ENCODE data around the gene RICTOR.
A peak's percentile ranks its signal among the peaks of the same experiment; 100 is the strongest.

The RICTOR gene

GRCh38 chr5:38916802-38917201, 157.4 kb downstream of the RICTOR start:
- no peak overlapping the region for H4K91ac ChIP-seq (ENCODE audit: low read length)
- H2AFZ ChIP-seq (ENCODE audit: low read depth, low read length), result no peak overlapping the region
- no peak overlapping the region for H3K23ac ChIP-seq (ENCODE audit: low read length in 2 of 2)
- H2BK12ac ChIP-seq (ENCODE audit: low read length in 2 of 2), result no peak overlapping the region
- H2BK15ac ChIP-seq (ENCODE audit: low read depth, poor library complexity, severe bottlenecking), result no peak overlapping the region
- no peak overlapping the region for H4K8ac ChIP-seq (ENCODE audit: low read length)
- H3K4me3 ChIP-seq (ENCODE audit: insufficient read depth in 1 of 2, low read depth in 1 of 2, low read length in 2 of 2), result no peak overlapping the region
- no peak for DNase-seq
- H3K27me3 ChIP-seq (ENCODE audit: control insufficient read depth in 1 of 2, insufficient read depth in 1 of 2, low read length in 2 of 2), result no peaks in the 10 kb centered on the region
- H2AK5ac ChIP-seq (ENCODE audit: low read length, severe bottlenecking), result no peak overlapping the region
- H2BK5ac ChIP-seq (ENCODE audit: low read depth, low read length, poor library complexity, severe bottlenecking), result no peak overlapping the region
- H3K4me1 ChIP-seq (ENCODE audit: control insufficient read depth, insufficient read depth, low read depth, low read length), result peaks cover 2% of the 10 kb centered on the region
- H3K4ac ChIP-seq (ENCODE audit: low read depth in 1 of 2, low read length in 2 of 2), result no peak overlapping the region
- no peak overlapping the region for H3K9ac ChIP-seq (ENCODE audit: low read length)
- H2BK120ac ChIP-seq (ENCODE audit: low read depth, low read length), result no peak overlapping the region
- no peak overlapping the region for H3K4me2 ChIP-seq (ENCODE audit: low read length, poor library complexity, severe bottlenecking)
- no peaks in the 10 kb centered on the region for H3K79me1 ChIP-seq (replicated peaks; ENCODE audit: low read length, poor library complexity, severe bottlenecking)
- H3K18ac ChIP-seq (ENCODE audit: low read depth in 1 of 2, low read length in 2 of 2), result no peak overlapping the region
- H3K9me3 ChIP-seq (ENCODE audit: control insufficient read depth, low read length), result no peaks in the 10 kb centered on the region
- peaks cover 10 to 90% of the 10 kb centered on the region in 2 experiments for H3K36me3 ChIP-seq (ENCODE audit: control insufficient read depth in 1 of 2, insufficient read depth in 2 of 2, low read depth in 1 of 2, low read length in 2 of 2)
- no peak overlapping the region for H3K27ac ChIP-seq (ENCODE audit: low read length, poor library complexity, severe bottlenecking)
- H3K14ac ChIP-seq (ENCODE audit: low read length in 2 of 2), result peak overlapping the region in 1 of 2 experiments; percentile 22
- 78% methylated on average over 7 of the region's 7 CpGs for WGBS

- no peak overlapping the region for H3K9ac ChIP-seq (ENCODE audit: low read length)
- H3K18ac ChIP-seq (ENCODE audit: low read depth in 1 of 2, low read length in 2 of 2), result no peak overlapping the region
- H2AFZ ChIP-seq (ENCODE audit: low read depth, low read length), result no peak overlapping the region
- no peak overlapping the region for H2BK5ac ChIP-seq (ENCODE audit: low read depth, low read length, poor library complexity, severe bottlenecking)
- H3K4me2 ChIP-seq (ENCODE audit: low read length, poor library complexity, severe bottlenecking), result no peak overlapping the region
- H3K27ac ChIP-seq (ENCODE audit: low read length, poor library complexity, severe bottlenecking), result no peak overlapping the region
- no peaks in the 10 kb centered on the region for H3K79me1 ChIP-seq (replicated peaks; ENCODE audit: low read length, poor library complexity, severe bottlenecking)
- no peak overlapping the region for H3K4me3 ChIP-seq (ENCODE audit: insufficient read depth in 1 of 2, low read depth in 1 of 2, low read length in 2 of 2)
- no peak overlapping the region for H2BK120ac ChIP-seq (ENCODE audit: low read depth, low read length)
- DNase-seq, result peak; percentile 13
- H2AK5ac ChIP-seq (ENCODE audit: low read length, severe bottlenecking), result no peak overlapping the region
- peaks cover 8 to 81% of the 10 kb centered on the region in 2 experiments for H3K36me3 ChIP-seq (ENCODE audit: control insufficient read depth in 1 of 2, insufficient read depth in 2 of 2, low read depth in 1 of 2, low read length in 2 of 2)
- no peak overlapping the region for H2BK15ac ChIP-seq (ENCODE audit: low read depth, poor library complexity, severe bottlenecking)
- H4K8ac ChIP-seq (ENCODE audit: low read length), result no peak overlapping the region
- 72% methylated on average over 2 of the region's 2 CpGs for WGBS
- H4K91ac ChIP-seq (ENCODE audit: low read length), result no peak overlapping the region
- H3K23ac ChIP-seq (ENCODE audit: low read length in 2 of 2), result no peak overlapping the region
- no peaks in the 10 kb centered on the region for H3K9me3 ChIP-seq (ENCODE audit: control insufficient read depth, low read length)
- H3K14ac ChIP-seq (ENCODE audit: low read length in 2 of 2), result no peak overlapping the region
- H3K27me3 ChIP-seq (ENCODE audit: control insufficient read depth in 1 of 2, insufficient read depth in 1 of 2, low read length in 2 of 2), result no peaks in the 10 kb centered on the region
- no peak overlapping the region for H3K4ac ChIP-seq (ENCODE audit: low read depth in 1 of 2, low read length in 2 of 2)
- H3K4me1 ChIP-seq (ENCODE audit: control insufficient read depth, insufficient read depth, low read depth, low read length), result peaks cover 2% of the 10 kb centered on the region
- H2BK12ac ChIP-seq (ENCODE audit: low read length in 2 of 2), result no peak overlapping the region
Measured at GRCh38 chr5:38913714-38914113, 160.5 kb downstream of the RICTOR start.

- H3K36me3 ChIP-seq (ENCODE audit: control insufficient read depth in 1 of 2, insufficient read depth in 2 of 2, low read depth in 1 of 2, low read length in 2 of 2), result peaks cover 19 to 81% of the 10 kb centered on the region in 2 experiments
- H3K27ac ChIP-seq (ENCODE audit: low read length, poor library complexity, severe bottlenecking), result no peak overlapping the region
- DNase-seq, result no peak
- no peak overlapping the region for H3K4me2 ChIP-seq (ENCODE audit: low read length, poor library complexity, severe bottlenecking)
- H3K18ac ChIP-seq (ENCODE audit: low read depth in 1 of 2, low read length in 2 of 2), result no peak overlapping the region
- no peak overlapping the region for H2AFZ ChIP-seq (ENCODE audit: low read depth, low read length)
- H2AK5ac ChIP-seq (ENCODE audit: low read length, severe bottlenecking), result no peak overlapping the region
- no peak overlapping the region for H3K9ac ChIP-seq (ENCODE audit: low read length)
- H3K4me3 ChIP-seq (ENCODE audit: insufficient read depth in 1 of 2, low read depth in 1 of 2, low read length in 2 of 2), result no peak overlapping the region
- peaks cover 2% of the 10 kb centered on the region for H3K79me1 ChIP-seq (replicated peaks; ENCODE audit: low read length, poor library complexity, severe bottlenecking)
- H2BK15ac ChIP-seq (ENCODE audit: low read depth, poor library complexity, severe bottlenecking), result no peak overlapping the region
- H2BK5ac ChIP-seq (ENCODE audit: low read depth, low read length, poor library complexity, severe bottlenecking), result no peak overlapping the region
- no peak overlapping the region for H3K4ac ChIP-seq (ENCODE audit: low read depth in 1 of 2, low read length in 2 of 2)
- WGBS, result 93% methylated on average over 3 of the region's 3 CpGs
- H3K14ac ChIP-seq (ENCODE audit: low read length in 2 of 2), result no peak overlapping the region
- H4K8ac ChIP-seq (ENCODE audit: low read length), result no peak overlapping the region
- H3K23ac ChIP-seq (ENCODE audit: low read length in 2 of 2), result no peak overlapping the region
- H4K91ac ChIP-seq (ENCODE audit: low read length), result no peak overlapping the region
- no peaks in the 10 kb centered on the region for H3K9me3 ChIP-seq (ENCODE audit: control insufficient read depth, low read length)
- H3K4me1 ChIP-seq (ENCODE audit: control insufficient read depth, insufficient read depth, low read depth, low read length), result peaks cover 2% of the 10 kb centered on the region
- H3K27me3 ChIP-seq (ENCODE audit: control insufficient read depth in 1 of 2, insufficient read depth in 1 of 2, low read length in 2 of 2), result no peaks in the 10 kb centered on the region
- H2BK120ac ChIP-seq (ENCODE audit: low read depth, low read length), result no peak overlapping the region
- H2BK12ac ChIP-seq (ENCODE audit: low read length in 2 of 2), result no peak overlapping the region
Measured at GRCh38 chr5:38911933-38912332, 162.3 kb downstream of the RICTOR start.

GRCh38 chr5:38906503-38906902, 167.7 kb downstream of the RICTOR start:
- no peak overlapping the region for H2BK15ac ChIP-seq (ENCODE audit: low read depth, poor library complexity, severe bottlenecking)
- H3K27me3 ChIP-seq (ENCODE audit: control insufficient read depth in 1 of 2, insufficient read depth in 1 of 2, low read length in 2 of 2), result no peaks in the 10 kb centered on the region
- H3K4me2 ChIP-seq (ENCODE audit: low read length, poor library complexity, severe bottlenecking), result no peak overlapping the region
- no peak overlapping the region for H2BK12ac ChIP-seq (ENCODE audit: low read length in 2 of 2)
- H3K18ac ChIP-seq (ENCODE audit: low read depth in 1 of 2, low read length in 2 of 2), result no peak overlapping the region
- H3K79me1 ChIP-seq (replicated peaks; ENCODE audit: low read length, poor library complexity, severe bottlenecking), result peaks cover 4% of the 10 kb centered on the region
- no peak overlapping the region for H4K91ac ChIP-seq (ENCODE audit: low read length)
- DNase-seq, result no peak
- no peak overlapping the region for H2BK5ac ChIP-seq (ENCODE audit: low read depth, low read length, poor library complexity, severe bottlenecking)
- H3K23ac ChIP-seq (ENCODE audit: low read length in 2 of 2), result no peak overlapping the region
- no peak overlapping the region for H2BK120ac ChIP-seq (ENCODE audit: low read depth, low read length)
- H3K4me1 ChIP-seq (ENCODE audit: control insufficient read depth, insufficient read depth, low read depth, low read length), result no peaks in the 10 kb centered on the region
- H3K9ac ChIP-seq (ENCODE audit: low read length), result no peak overlapping the region
- no peaks in the 10 kb centered on the region for H3K9me3 ChIP-seq (ENCODE audit: control insufficient read depth, low read length)
- peaks cover 32 to 91% of the 10 kb centered on the region in 2 experiments for H3K36me3 ChIP-seq (ENCODE audit: control insufficient read depth in 1 of 2, insufficient read depth in 2 of 2, low read depth in 1 of 2, low read length in 2 of 2)
- H3K4ac ChIP-seq (ENCODE audit: low read depth in 1 of 2, low read length in 2 of 2), result no peak overlapping the region
- H2AFZ ChIP-seq (ENCODE audit: low read depth, low read length), result no peak overlapping the region
- no peak overlapping the region for H3K27ac ChIP-seq (ENCODE audit: low read length, poor library complexity, severe bottlenecking)
- H2AK5ac ChIP-seq (ENCODE audit: low read length, severe bottlenecking), result no peak overlapping the region
- no peak overlapping the region for H4K8ac ChIP-seq (ENCODE audit: low read length)
- no peak overlapping the region for H3K14ac ChIP-seq (ENCODE audit: low read length in 2 of 2)
- no peak overlapping the region for H3K4me3 ChIP-seq (ENCODE audit: insufficient read depth in 1 of 2, low read depth in 1 of 2, low read length in 2 of 2)
